K562 (cell line): ENCODE measurements around the gene IL1RAPL2. TPM values are rescaled to one million over a fixed set of nuclear protein-coding genes. Genes with fewer than 3 reads are reported as not detected.
"Not testable (repeated sequence)": the region's sequence is repeated elsewhere in the genome, so short reads cannot be mapped to it uniquely, and the experiment has no call there.

Source experiments
- ATAC-seq: fragments of 200-7000 bp; cut with Tn5 transposase; 3 replicates; pipeline ENCODE4 v1.9.1; 2020; ENCODE audit warnings: moderate library complexity
- BruUV-seq: library from RNA; stranded (reverse); fragments of 400-500 nt; replicated peaks from 2 replicates; lab custom pipeline; 2021; lab: Mats Ljungman, UMichigan
- CTCF ChIA-PET: fragments of 300-600 bp; formaldehyde crosslinking; extraction: SDS; loops from one replicate; lab custom pipeline; 2021; ENCODE audit warnings: low intra/inter-chr PET ratio; lab: Yijun Ruan, JAX
- POLR2A ChIA-PET: fragments of 300-600, 350-650 bp; sonication (Branson Sonifier 250); formaldehyde crosslinking; extraction: SDS; loops from one replicate; lab custom pipeline; 2021; ENCODE audit warnings: antibody characterized with exemption, inconsistent platforms; lab: Yijun Ruan, JAX
- DNase-seq, 4 experiments: peaks; one replicate each; pipeline versions ENCODE4 v3.0.0 to v3.0.0-alpha.2; 2011 to 2018; ENCODE audit warnings: low spot score in 3 of 4, mixed read lengths in 3 of 4; ENCODE audit errors: extremely low read depth in 1 of 4
- FAIRE-seq: peaks from 2 replicates; lab custom pipeline; 2011; peaks lifted over from hg19 to GRCh38; lab: Jason Lieb, UNC
- H2AFZ ChIP-seq: 2 replicates; pipeline ENCODE4 v1.6.0; 2011; ENCODE audit warnings: low read depth, low read length, control low read depth, inconsistent platforms
- H3K27ac ChIP-seq: fragments of 200-600 bp; 3 replicates; pipeline ENCODE4 v1.8.0; 2011; ENCODE audit warnings: low read depth, mild to moderate bottlenecking, control low read depth, inconsistent platforms, low read length, moderate library complexity, mixed read lengths; ENCODE audit errors: extremely low read depth
- H3K27me3 ChIP-seq, 2 experiments: fragments of 300-600 bp in 1 of 2; 2 replicates in 1 of 2; 3 replicates in 1 of 2; pipeline versions ENCODE4 v1.6.0 to v1.8.0; 2011; ENCODE audit warnings: inconsistent platforms in 2 of 2, low read length in 2 of 2, mild to moderate bottlenecking in 1 of 2, mixed read lengths in 1 of 2, moderate library complexity in 1 of 2; ENCODE audit not compliant: control insufficient read depth in 2 of 2, insufficient read depth in 2 of 2
- H3K36me3 ChIP-seq: fragments of 300-600 bp; 3 replicates; pipeline ENCODE4 v1.8.0; 2011; ENCODE audit warnings: mild to moderate bottlenecking, low read length, inconsistent platforms; ENCODE audit not compliant: control insufficient read depth, insufficient read depth
- H3K4me1 ChIP-seq, 2 experiments: fragments of 200-600 bp in 1 of 2; replicated peaks in 1 of 2; 2 replicates in 1 of 2; 3 replicates in 1 of 2; pipeline versions ENCODE4 v1.5.1 to v1.8.0; 2011; ENCODE audit warnings: inconsistent platforms in 2 of 2, low read length in 2 of 2, mild to moderate bottlenecking in 1 of 2, mixed read lengths in 1 of 2, moderate library complexity in 1 of 2; ENCODE audit not compliant: control insufficient read depth in 2 of 2, insufficient read depth in 2 of 2
- H3K4me2 ChIP-seq: 2 replicates; pipeline ENCODE4 v1.6.1; 2011; ENCODE audit warnings: low read length, control low read depth, inconsistent platforms, mixed read lengths; ENCODE audit not compliant: insufficient read depth
- H3K4me3 ChIP-seq: fragments of 200-600 bp; sonication (generic), shearing (Covaris generic); 2 replicates; pipeline ENCODE4 v1.5.1; 2016; ENCODE audit warnings: control low read depth, inconsistent platforms
- H3K79me2 ChIP-seq: fragments of 200-600 bp; 3 replicates; pipeline ENCODE4 v1.8.0; 2011; ENCODE audit warnings: low read length, inconsistent platforms; ENCODE audit not compliant: control insufficient read depth, insufficient read depth
- H3K9ac ChIP-seq, 2 experiments: 2 replicates each; pipeline versions ENCODE4 v1.6.0 to v1.6.1; 2011; ENCODE audit warnings: low read depth in 2 of 2, low read length in 2 of 2, control low read depth in 1 of 2, inconsistent platforms in 1 of 2, mild to moderate bottlenecking in 1 of 2, mixed read lengths in 1 of 2; ENCODE audit not compliant: insufficient read depth in 1 of 2
- H3K9me1 ChIP-seq: one replicate; pipeline ENCODE4 v1.6.0; 2011; ENCODE audit warnings: inconsistent platforms, mild to moderate bottlenecking, low read length, moderate library complexity; ENCODE audit not compliant: control insufficient read depth, insufficient read depth
- H3K9me3 ChIP-seq: replicated peaks from 2 replicates; pipeline ENCODE4 v1.5.1; 2011; ENCODE audit warnings: low read depth, low read length, inconsistent platforms; ENCODE audit not compliant: control insufficient read depth, insufficient read depth
- H4K20me1 ChIP-seq: replicated peaks from 2 replicates; pipeline ENCODE4 v1.6.1; 2011; ENCODE audit warnings: low read length, inconsistent platforms, mixed read lengths; ENCODE audit not compliant: control insufficient read depth, insufficient read depth
- MYNN ChIP-seq, 2 experiments: sonication (generic); formaldehyde crosslinking in 1 of 2; IDR thresholded peaks; 2 replicates each; pipeline versions ENCODE4 v1.5.0 to v1.6.1; 2016 to 2020; ENCODE audit warnings: antibody characterized with exemption in 1 of 2, missing genetic modification reagents in 1 of 2
- POLR2AphosphoS5 ChIP-seq: IDR thresholded peaks from 2 replicates; pipeline ENCODE4 v1.6.1; 2011; ENCODE audit warnings: mild to moderate bottlenecking, low read depth, low read length, moderate library complexity; ENCODE audit not compliant: control insufficient read depth, insufficient read depth
- RBM39 ChIP-seq: fragments of 200-400 bp; formaldehyde crosslinking; optimal IDR thresholded peaks from 2 replicates; pipeline ENCODE3; 2018; ENCODE audit warnings: low read depth, low read length
- WGBS: fragments of 100-300 bp; shearing (Covaris generic); methylation state at CpG from one replicate; pipeline ENCODE4 v1.1.6; 2016; ENCODE audit warnings: low coverage, mixed read lengths; ENCODE audit not compliant: insufficient coverage; ENCODE audit errors: missing lambda C conversion rate; 5-methylcytosine and 5-hydroxymethylcytosine counted together
- in situ Hi-C: fragments of 300-500 bp; cut with MboI; formaldehyde crosslinking; loops from 4 replicates; pipeline ENCODE4 v1.15.0; 2018; ENCODE audit warnings: inconsistent platforms, mixed read lengths
- intact Hi-C: fragments of 100-400 bp; cut with micrococcal nuclease; formaldehyde crosslinking; loops from 2 replicates; pipeline ENCODE4 v1.14.2; 2022
- polyA plus RNA-seq, 8 experiments: library from polyadenylated mRNA; depleted of rRNA in 4 of 8; stranded (reverse) in 5 of 8; unstranded in 3 of 8; fragments of >200 nt; fragmentation: Nextera tagmentation in 2 of 8; fragmentation: Illumina TruSeq in 1 of 8; extraction: Ambion mirVana in 2 of 8; extraction: Trizol in 1 of 8; gene quantifications; 2 replicates each; pipeline versions ENCODE4 v1.2.1 to v1.2.3, GENCODE V29; 2011 to 2014; ENCODE audit warnings: inconsistent platforms in 1 of 8, missing spikeins in 1 of 8
- total RNA-seq, 7 experiments: library from RNA; depleted of rRNA in 6 of 7; stranded (reverse); fragments of >200 nt in 6 of 7; fragmentation: Illumina TruSeq in 2 of 7; extraction: Trizol in 2 of 7; gene quantifications; 2 replicates each; pipeline versions ENCODE4 v1.2.1 to v1.2.3, GENCODE V29; 2011 to 2021; ENCODE audit warnings: low replicate concordance in 1 of 7
- TF ChIP-seq, protein P1 (sequence below): fragments of 250-450 bp; sonication (Bioruptor Pico); IDR thresholded peaks from 2 replicates; pipeline ENCODE4 v1.4.0; 2020; ENCODE audit warnings: mild to moderate bottlenecking, moderate library complexity, borderline replicate concordance

The IL1RAPL2 gene
- total and polyA plus RNA-seq, 9 of the 15 experiments (the other 6 are each of a cell fraction or from before 2014, with no cell fraction given) = not detected

DNA sequence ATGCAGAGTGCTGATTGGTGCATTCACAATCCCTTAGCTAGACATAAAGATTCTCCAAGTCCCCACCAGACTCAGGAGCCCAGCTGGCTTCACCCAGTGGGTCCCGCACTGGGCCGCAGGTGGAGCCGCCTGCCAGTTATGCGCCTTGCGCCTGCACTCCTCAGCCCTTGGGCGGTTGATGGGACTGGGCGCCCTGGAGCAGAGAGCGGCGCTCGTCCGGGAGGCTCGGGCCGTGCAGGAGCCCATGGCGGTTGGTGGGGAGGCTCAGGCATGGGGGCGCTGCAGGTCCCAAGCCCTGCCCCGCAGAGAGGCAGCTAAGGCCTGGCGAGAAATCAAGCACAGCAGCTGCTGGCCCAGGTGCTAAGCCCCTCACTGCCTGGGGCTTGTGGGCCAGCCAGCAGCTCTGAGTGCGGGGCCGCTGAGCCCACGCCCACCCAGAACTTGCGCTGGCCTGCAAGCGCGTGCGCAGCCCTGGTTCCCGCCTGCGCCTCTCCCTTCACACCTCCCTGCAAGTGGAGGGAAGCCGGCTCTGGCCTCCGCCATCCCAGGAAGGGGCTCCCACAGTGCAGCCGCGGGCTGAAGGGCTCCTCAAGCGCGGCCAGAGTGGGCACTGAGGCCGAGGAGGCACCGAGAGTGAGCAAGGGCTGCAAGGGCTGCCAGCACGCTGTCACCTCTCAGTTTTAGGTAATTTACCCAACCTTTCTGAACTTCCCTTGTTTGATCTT, 549.8 kb downstream of the IL1RAPL2 start:
- H3K9me3 ChIP-seq, DNase-seq, H3K4me1 ChIP-seq, H4K20me1 ChIP-seq, intact Hi-C loops, ATAC-seq, H3K9me1 ChIP-seq, POLR2A ChIA-PET, in situ Hi-C loops, H3K27me3 ChIP-seq, H3K4me3 ChIP-seq, H3K4me2 ChIP-seq, H3K9ac ChIP-seq, H3K27ac ChIP-seq, FAIRE-seq, H3K36me3 ChIP-seq, BruUV-seq, H2AFZ ChIP-seq, CTCF ChIA-PET, H3K79me2 ChIP-seq: not testable (repeated sequence)
- under 1% methylated on average over 13 of the region's 35 CpGs for WGBS

DNA sequence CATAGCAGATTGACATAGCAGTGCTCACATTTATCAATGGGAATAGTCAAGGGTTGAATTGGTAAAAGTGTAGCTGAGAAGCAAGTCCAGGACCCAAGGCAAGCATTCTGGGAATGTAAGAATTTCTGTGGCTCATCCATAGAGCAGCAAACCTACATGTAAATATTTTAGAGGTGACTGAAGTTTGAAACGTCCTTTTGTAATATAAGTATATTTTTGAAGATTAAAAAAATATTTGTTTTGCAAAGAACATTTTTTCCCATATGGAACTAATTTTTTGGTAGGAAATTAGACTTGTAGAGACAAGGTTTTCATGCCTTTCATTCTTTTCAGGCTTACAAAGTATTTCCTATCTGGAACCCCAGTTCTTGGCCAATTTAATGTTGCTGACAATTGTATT, 550.5 kb downstream of the IL1RAPL2 start:
- 0% methylated on average over 1 of the region's 1 CpG for WGBS
- no peaks in the 10 kb centered on the region for H3K36me3 ChIP-seq
- no TSS peak for BruUV-seq
- DNase-seq (no peak), ATAC-seq (no peak), FAIRE-seq (no peak)
- CTCF ChIA-PET = no interaction called here
- in situ Hi-C loops (no loop called here), intact Hi-C loops (no loop called here)
- H3K9me1 ChIP-seq = no peaks in the 10 kb centered on the region
- no peaks in the 10 kb centered on the region for H4K20me1 ChIP-seq
- no peak overlapping the region for H3K27ac ChIP-seq
- no peaks in the 10 kb centered on the region for H3K4me1 ChIP-seq
- POLR2A ChIA-PET = no interaction called here
- H3K27me3 ChIP-seq = no peaks in the 10 kb centered on the region
- H3K4me2 ChIP-seq = no peak overlapping the region
- no peak for TF ChIP-seq MYNN (IDR thresholded peaks at IDR 0.05)
- no peak for TF ChIP-seq MYNN (CRISPR knock-in tag; IDR thresholded peaks at IDR 0.05)
- TF ChIP-seq, protein P1, sequence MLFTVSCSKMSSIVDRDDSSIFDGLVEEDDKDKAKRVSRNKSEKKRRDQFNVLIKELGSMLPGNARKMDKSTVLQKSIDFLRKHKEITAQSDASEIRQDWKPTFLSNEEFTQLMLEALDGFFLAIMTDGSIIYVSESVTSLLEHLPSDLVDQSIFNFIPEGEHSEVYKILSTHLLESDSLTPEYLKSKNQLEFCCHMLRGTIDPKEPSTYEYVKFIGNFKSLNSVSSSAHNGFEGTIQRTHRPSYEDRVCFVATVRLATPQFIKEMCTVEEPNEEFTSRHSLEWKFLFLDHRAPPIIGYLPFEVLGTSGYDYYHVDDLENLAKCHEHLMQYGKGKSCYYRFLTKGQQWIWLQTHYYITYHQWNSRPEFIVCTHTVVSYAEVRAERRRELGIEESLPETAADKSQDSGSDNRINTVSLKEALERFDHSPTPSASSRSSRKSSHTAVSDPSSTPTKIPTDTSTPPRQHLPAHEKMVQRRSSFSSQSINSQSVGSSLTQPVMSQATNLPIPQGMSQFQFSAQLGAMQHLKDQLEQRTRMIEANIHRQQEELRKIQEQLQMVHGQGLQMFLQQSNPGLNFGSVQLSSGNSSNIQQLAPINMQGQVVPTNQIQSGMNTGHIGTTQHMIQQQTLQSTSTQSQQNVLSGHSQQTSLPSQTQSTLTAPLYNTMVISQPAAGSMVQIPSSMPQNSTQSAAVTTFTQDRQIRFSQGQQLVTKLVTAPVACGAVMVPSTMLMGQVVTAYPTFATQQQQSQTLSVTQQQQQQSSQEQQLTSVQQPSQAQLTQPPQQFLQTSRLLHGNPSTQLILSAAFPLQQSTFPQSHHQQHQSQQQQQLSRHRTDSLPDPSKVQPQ (CRISPR knock-in tag) = no peak
- no peak for TF ChIP-seq RBM39
- no peak for TF ChIP-seq POLR2AphosphoS5
- H3K9me3 ChIP-seq = no peaks in the 10 kb centered on the region
- H3K79me2 ChIP-seq = no peaks in the 10 kb centered on the region
- no peak overlapping the region for H2AFZ ChIP-seq
- H3K4me3 ChIP-seq = no peak overlapping the region
- H3K9ac ChIP-seq = no peak overlapping the region
